GM19438 (cell line): ENCODE results near the gene PYDC1.
"Not testable (repeated sequence)": the region's sequence is repeated elsewhere in the genome, so short reads cannot be mapped to it uniquely, and the experiment has no call there.

Experiments used
- ATAC-seq: cut with Tn5 transposase; IDR thresholded peaks from one replicate; pipeline ENCODE4 v1.9.1; 2021; ENCODE audit warnings: low read depth; ENCODE audit not compliant: unreplicated experiment

PYDC1 gene

GRCh38 chr16:31198207-31198882 is 18.6 kb downstream of the PYDC1 start:
- no peak for ATAC-seq

GRCh38 chr16:31196324-31197088 is 20.4 kb downstream of the PYDC1 start:
- ATAC-seq = no peak

- not testable (repeated sequence) for ATAC-seq
These were observed 21.1 kb downstream of the PYDC1 start for GRCh38 chr16:31195861-31196260.

- no peak for ATAC-seq
These were observed 22.0 kb downstream of the PYDC1 start for GRCh38 chr16:31194898-31195297.

- ATAC-seq = no peak
These were observed 23.1 kb downstream of the PYDC1 start for GRCh38 chr16:31193874-31194273.

- ATAC-seq = no peak
These were observed 23.9 kb downstream of the PYDC1 start for GRCh38 chr16:31192856-31193642.

GRCh38 chr16:31191697-31192428 is 25.1 kb downstream of the PYDC1 start:
- no peak for ATAC-seq

GRCh38 chr16:31190818-31191444 is 26.0 kb downstream of the PYDC1 start:
- no peak for ATAC-seq

GRCh38 chr16:31190061-31190460 is 26.9 kb downstream of the PYDC1 start:
- no peak for ATAC-seq

- no peak for ATAC-seq
These were observed 27.5 kb downstream of the PYDC1 start for GRCh38 chr16:31189412-31189778.

- no peak for ATAC-seq
These were observed 28.2 kb downstream of the PYDC1 start for GRCh38 chr16:31188450-31189411.

GRCh38 chr16:31187808-31188189 is 29.1 kb downstream of the PYDC1 start:
- no peak for ATAC-seq

- no peak for ATAC-seq
These were observed 29.8 kb downstream of the PYDC1 start for GRCh38 chr16:31186930-31187807.

GRCh38 chr16:31186176-31186575 is 30.8 kb downstream of the PYDC1 start:
- ATAC-seq = no peak

- no peak for ATAC-seq
These were observed 31.6 kb downstream of the PYDC1 start for GRCh38 chr16:31185339-31185738.

- ATAC-seq = no peak
These were observed 32.0 kb downstream of the PYDC1 start for GRCh38 chr16:31184888-31185287.

GRCh38 chr16:31183432-31184428 is 33.2 kb downstream of the PYDC1 start:
- no peak for ATAC-seq
